ENCODE measurements around the gene ERF.
A peak's percentile ranks its signal among the peaks of the same experiment; 100 is the strongest.

ERF gene

DNA sequence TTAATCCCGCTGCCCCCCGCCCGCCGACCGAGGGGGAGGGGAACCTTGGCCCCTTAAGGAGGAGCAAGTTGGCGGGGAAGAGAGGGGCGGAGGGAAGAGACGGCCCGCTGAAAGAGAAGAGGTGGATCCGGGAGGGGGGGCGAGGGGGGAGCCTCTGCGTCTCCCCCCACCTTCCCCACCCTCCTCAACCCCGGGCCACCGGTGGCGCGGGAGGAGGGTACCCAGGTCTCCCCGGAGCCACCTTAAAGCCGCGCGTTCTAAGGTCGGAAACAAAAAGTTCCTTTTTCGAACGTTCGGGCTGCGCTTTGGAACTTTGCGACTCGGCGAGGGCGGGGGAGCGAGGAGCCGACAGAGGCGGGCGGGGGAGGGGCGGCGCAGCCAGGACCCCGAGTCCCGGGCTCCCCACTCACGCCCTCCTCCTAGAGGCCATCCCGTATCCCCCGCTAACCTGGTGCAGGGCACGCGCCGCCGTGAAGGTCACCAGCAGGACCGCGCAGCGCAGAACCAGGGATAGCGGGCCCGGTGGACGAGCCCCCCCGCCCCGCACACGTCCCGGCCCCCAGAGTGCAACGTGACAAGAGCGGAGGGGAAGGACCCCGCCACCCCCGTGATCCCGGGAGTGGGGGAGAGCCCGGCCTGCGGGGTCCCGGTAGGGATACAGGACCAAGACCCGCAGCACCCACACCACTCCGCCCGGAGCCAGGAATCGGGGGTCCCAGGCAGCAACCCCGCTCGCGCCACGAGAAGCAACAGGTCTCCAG is 659 bp downstream of the ERF start:
- Histone ChIP-seq H4K20me1 (ENCODE audit: insufficient read depth, low read length) (no peaks in the 10 kb centered on the region), H3K4me2 (ENCODE audit: low read length) (peak overlapping the region; percentile 77), H3K9me3 (ENCODE audit: low read length) (no peaks in the 10 kb centered on the region), H3K79me2 (ENCODE audit: insufficient read depth, low read length) (0 out of 2 replicates have a peak, but pooled peaks cover 8% of the 10 kb centered on the region), H3K27me3 (ENCODE audit: insufficient read depth, low read length) (0 out of 2 replicates have a peak, but pooled peaks cover 5% of the 10 kb centered on the region), H3K9ac (ENCODE audit: low read length) (peak overlapping the region; percentile 96), H3K36me3 (ENCODE audit: insufficient read depth, low read length) (peaks cover 12% of the 10 kb centered on the region; the same call in 1 of the 2 replicates), H3K9me2 (ENCODE audit: low read depth, low read length) (no peaks in the 10 kb centered on the region), H3K4me1 (ENCODE audit: insufficient read depth, low read length, severe bottlenecking) (peaks cover 40% of the 10 kb centered on the region), H2AFZ (ENCODE audit: low read length) (no peak overlapping the region), H3K4me3 (ENCODE audit: low read depth, low read length, poor library complexity, severe bottlenecking) (peak overlapping the region; percentile 97), H3F3A (ENCODE audit: insufficient read depth, low read length) (0 out of 2 replicates have a peak, but pooled peaks cover 6% of the 10 kb centered on the region), H3K27ac (ENCODE audit: low read depth, low read length, poor library complexity, severe bottlenecking) (peak overlapping the region; percentile 84)
- TF ChIP-seq CTCF (IDR thresholded peaks at IDR 0.05; ENCODE audit: low read length) = no peak

DNA sequence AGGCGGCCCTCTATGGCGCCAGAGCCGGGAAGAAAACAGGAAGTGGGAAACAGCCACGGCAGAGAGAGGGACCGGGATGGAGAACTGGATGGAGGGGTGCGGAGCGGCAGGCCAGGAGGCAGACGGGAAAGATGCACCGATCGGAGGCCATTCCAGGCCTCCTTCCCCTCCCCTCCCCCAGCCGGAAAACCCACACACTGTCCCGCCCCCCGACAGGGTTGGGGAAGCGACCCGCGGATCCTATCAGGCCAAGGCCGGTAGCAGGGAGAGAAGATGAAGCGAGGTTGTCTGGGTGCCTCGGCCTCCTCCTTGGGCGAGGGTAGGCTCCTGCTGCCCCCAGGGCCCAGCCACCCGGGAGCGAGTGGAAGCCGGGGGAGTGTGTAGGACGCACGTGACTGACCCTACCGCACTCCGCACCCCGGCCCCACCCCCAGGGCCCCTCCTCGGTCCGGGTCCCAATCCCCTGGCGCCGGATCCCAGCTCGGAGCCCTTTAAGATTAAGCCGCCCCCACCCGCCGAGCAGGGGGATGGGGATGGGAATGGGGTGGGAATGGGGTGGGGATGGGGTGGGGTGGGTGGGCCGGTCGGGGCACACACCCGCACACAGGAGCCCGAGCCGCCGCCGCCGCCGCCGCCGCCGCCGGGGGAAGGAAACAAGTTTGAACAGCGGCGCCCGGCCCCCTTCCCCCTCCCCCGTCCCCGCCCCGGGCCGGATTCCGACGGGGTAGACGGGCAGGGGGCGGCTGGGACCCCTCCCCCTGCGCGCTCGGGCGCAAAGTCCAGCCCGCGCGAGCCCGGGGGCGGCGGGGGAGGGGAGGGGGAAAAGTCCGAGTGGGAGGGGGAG is 1.5 kb downstream of the ERF start:
- H3K9me2 ChIP-seq (ENCODE audit: low read depth, low read length) = no peaks in the 10 kb centered on the region
- no peak for TF ChIP-seq CTCF (IDR thresholded peaks at IDR 0.05; ENCODE audit: low read length)
- TF ChIP-seq EZH2 (IDR thresholded peaks at IDR 0.05; ENCODE audit: borderline replicate concordance, low read length) = no peak
- H3K36me3 ChIP-seq (ENCODE audit: insufficient read depth, low read length) = peaks cover 18% of the 10 kb centered on the region; the same call in 1 of the 2 replicates
- H3K79me2 ChIP-seq (ENCODE audit: insufficient read depth, low read length) = 0 out of 2 replicates have a peak, but pooled peaks cover 8% of the 10 kb centered on the region
- H3K27ac ChIP-seq (ENCODE audit: low read depth, low read length, poor library complexity, severe bottlenecking) = peak overlapping the region; percentile 84
- H2AFZ ChIP-seq (ENCODE audit: low read length) = no peak overlapping the region
- H3K4me2 ChIP-seq (ENCODE audit: low read length) = peak overlapping the region; percentile 79
- 0 out of 2 replicates have a peak, but pooled peaks cover 6% of the 10 kb centered on the region for H3F3A ChIP-seq (ENCODE audit: insufficient read depth, low read length)
- 0 out of 2 replicates have a peak, but pooled peaks cover 5% of the 10 kb centered on the region for H3K27me3 ChIP-seq (ENCODE audit: insufficient read depth, low read length)
- H3K9me3 ChIP-seq (ENCODE audit: low read length) = no peaks in the 10 kb centered on the region
- peak overlapping the region; percentile 97 for H3K4me3 ChIP-seq (ENCODE audit: low read depth, low read length, poor library complexity, severe bottlenecking)
- peaks cover 40% of the 10 kb centered on the region for H3K4me1 ChIP-seq (ENCODE audit: insufficient read depth, low read length, severe bottlenecking)
- H3K9ac ChIP-seq (ENCODE audit: low read length) = peak overlapping the region; percentile 96
- no peaks in the 10 kb centered on the region for H4K20me1 ChIP-seq (ENCODE audit: insufficient read depth, low read length)

DNA sequence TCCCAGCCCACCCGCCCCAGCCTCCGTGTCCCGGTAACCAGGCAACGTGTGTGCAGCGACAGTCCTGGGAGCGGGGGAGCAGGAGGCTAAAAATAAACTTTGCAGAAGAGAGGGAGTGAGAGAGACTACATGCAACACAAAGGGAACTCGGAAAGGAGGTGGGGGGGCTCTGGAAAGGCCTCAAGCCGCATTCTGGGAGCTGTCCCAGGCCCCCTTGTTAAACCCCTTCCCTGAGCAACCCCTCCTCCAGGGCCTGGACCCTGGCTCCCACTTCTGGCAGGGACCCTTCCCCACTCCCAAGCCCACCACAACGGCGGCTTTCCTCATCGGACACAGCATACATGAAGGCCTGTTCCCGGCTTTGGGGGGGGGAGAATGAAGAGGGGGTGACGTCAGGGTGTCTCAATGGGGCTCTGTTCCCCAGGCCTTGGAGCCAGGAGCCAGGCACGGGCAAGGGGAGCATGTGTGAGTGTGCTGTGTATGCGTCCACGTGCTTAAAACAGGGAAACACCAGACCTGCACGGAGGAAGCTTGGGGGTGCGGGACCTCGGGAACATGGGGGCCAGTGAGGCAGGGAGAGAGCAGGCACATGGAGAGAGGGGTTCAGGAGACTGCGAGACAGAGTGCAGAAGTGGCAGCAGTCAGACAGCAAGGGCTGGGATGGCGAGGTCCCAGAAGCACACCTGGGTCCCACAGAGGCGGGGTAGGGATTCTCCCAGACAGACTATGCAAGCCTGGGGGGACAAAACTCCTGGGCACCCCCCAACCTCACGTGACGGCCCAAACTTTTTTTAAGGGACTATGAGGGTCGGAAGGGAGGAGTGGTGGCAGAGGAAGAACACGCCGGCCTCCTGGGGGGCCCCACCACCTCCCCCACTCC is 2.3 kb downstream of the ERF start:
- Histone ChIP-seq H3K4me2 (ENCODE audit: low read length) (peak overlapping the region; percentile 79), H3K9me2 (ENCODE audit: low read depth, low read length) (no peaks in the 10 kb centered on the region), H3K27ac (ENCODE audit: low read depth, low read length, poor library complexity, severe bottlenecking) (peak overlapping the region; percentile 73), H3K4me1 (ENCODE audit: insufficient read depth, low read length, severe bottlenecking) (peaks cover 40% of the 10 kb centered on the region), H3F3A (ENCODE audit: insufficient read depth, low read length) (0 out of 2 replicates have a peak, but pooled peaks cover 6% of the 10 kb centered on the region), H3K27me3 (ENCODE audit: insufficient read depth, low read length) (0 out of 2 replicates have a peak, but pooled peaks cover 5% of the 10 kb centered on the region), H3K9ac (ENCODE audit: low read length) (peak overlapping the region; percentile 73), H3K79me2 (ENCODE audit: insufficient read depth, low read length) (0 out of 2 replicates have a peak, but pooled peaks cover 8% of the 10 kb centered on the region), H3K4me3 (ENCODE audit: low read depth, low read length, poor library complexity, severe bottlenecking) (peak overlapping the region; percentile 97), H3K9me3 (ENCODE audit: low read length) (no peaks in the 10 kb centered on the region), H4K20me1 (ENCODE audit: insufficient read depth, low read length) (no peaks in the 10 kb centered on the region), H2AFZ (ENCODE audit: low read length) (no peak overlapping the region), H3K36me3 (ENCODE audit: insufficient read depth, low read length) (peaks cover 18% of the 10 kb centered on the region; the same call in 1 of the 2 replicates)
- TF ChIP-seq EZH2 (IDR thresholded peaks at IDR 0.05; ENCODE audit: borderline replicate concordance, low read length) (no peak), CTCF (IDR thresholded peaks at IDR 0.05; ENCODE audit: low read length) (no peak)
